A673 (cell line): ENCODE data around the gene LRCH2.

ENCODE experiments used
- EZH2 ChIP-seq: fragments of 200-600 bp; sonication (generic); IDR thresholded peaks from 2 replicates; pipeline ENCODE4 v1.6.1; 2017; ENCODE audit warnings: borderline replicate concordance, low read depth, mild to moderate bottlenecking, mixed read lengths, antibody characterized with exemption, low read length; ENCODE audit not compliant: poor library complexity, severe bottlenecking
- TF ChIP-seq, protein P1 (sequence below): fragments of 300-800, 200-600 bp; sonication (generic); conservative IDR thresholded peaks from 2 replicates; pipeline ENCODE4 v1.5.1; 2017; ENCODE audit warnings: low read depth, mild to moderate bottlenecking, antibody characterized with exemption, low read length, moderate library complexity, mixed read lengths

DNA sequence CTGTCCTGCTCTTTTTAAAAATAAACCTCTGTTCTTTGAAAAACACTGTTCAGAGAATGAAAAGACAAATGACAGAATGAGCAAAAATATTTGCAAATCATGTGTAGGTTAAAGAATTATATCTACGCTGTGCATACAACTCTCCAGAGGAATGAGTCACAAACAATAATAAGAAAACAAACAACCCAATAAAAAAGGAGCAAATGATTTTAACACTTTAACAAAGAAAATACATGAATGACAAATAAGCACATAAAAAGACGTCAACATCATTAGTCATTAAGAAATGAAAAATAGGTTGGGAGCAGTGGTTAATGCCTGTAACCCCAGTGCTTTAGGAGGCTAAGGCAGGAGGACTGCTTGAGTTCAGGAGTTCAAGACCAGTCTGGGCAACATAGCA is 21.1 kb upstream of the LRCH2 start:
- TF ChIP-seq, protein P1, sequence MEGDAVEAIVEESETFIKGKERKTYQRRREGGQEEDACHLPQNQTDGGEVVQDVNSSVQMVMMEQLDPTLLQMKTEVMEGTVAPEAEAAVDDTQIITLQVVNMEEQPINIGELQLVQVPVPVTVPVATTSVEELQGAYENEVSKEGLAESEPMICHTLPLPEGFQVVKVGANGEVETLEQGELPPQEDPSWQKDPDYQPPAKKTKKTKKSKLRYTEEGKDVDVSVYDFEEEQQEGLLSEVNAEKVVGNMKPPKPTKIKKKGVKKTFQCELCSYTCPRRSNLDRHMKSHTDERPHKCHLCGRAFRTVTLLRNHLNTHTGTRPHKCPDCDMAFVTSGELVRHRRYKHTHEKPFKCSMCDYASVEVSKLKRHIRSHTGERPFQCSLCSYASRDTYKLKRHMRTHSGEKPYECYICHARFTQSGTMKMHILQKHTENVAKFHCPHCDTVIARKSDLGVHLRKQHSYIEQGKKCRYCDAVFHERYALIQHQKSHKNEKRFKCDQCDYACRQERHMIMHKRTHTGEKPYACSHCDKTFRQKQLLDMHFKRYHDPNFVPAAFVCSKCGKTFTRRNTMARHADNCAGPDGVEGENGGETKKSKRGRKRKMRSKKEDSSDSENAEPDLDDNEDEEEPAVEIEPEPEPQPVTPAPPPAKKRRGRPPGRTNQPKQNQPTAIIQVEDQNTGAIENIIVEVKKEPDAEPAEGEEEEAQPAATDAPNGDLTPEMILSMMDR: no peak
- no peak for TF ChIP-seq EZH2
